Activated T-helper 9 cell treated with anti-CD3 and anti-CD28 coated beads, Interleukin-2, amount 50 U/mL, for 16 hours (primary cell): Measurements from ENCODE around the gene BNC2.

ENCODE experiments used
- DNase-seq: peaks from one replicate; pipeline ENCODE4 v3.0.0-alpha.2; 2020; ENCODE audit warnings: low read depth

Gene BNC2

GRCh38 chr9:16595227-16595626 lies 275.2 kb downstream of the BNC2 start:
- DNase-seq: no peak

GRCh38 chr9:16594787-16595186 lies 275.7 kb downstream of the BNC2 start:
- DNase-seq: no peak

- no peak for DNase-seq
Measured at GRCh38 chr9:16593746-16594145, 276.7 kb downstream of the BNC2 start.

GRCh38 chr9:16591092-16591491 lies 279.4 kb downstream of the BNC2 start:
- no peak for DNase-seq

- no peak for DNase-seq
Measured at GRCh38 chr9:16585591-16585990, 284.9 kb downstream of the BNC2 start.

- DNase-seq: no peak
Measured at GRCh38 chr9:16579872-16580432, 290.5 kb downstream of the BNC2 start.

GRCh38 chr9:16575986-16576245 lies 294.6 kb downstream of the BNC2 start:
- DNase-seq: no peak

GRCh38 chr9:16575142-16575985 lies 295.1 kb downstream of the BNC2 start:
- DNase-seq: no peak

GRCh38 chr9:16572005-16572734 lies 298.3 kb downstream of the BNC2 start:
- no peak for DNase-seq

- no peak for DNase-seq
Measured at GRCh38 chr9:16571127-16571802, 299.2 kb downstream of the BNC2 start.

GRCh38 chr9:16563446-16563845 lies 307.0 kb downstream of the BNC2 start:
- no peak for DNase-seq

- DNase-seq: no peak
Measured at GRCh38 chr9:16561121-16561520, 309.3 kb downstream of the BNC2 start.

GRCh38 chr9:16559418-16560188 lies 310.9 kb downstream of the BNC2 start:
- DNase-seq: no peak

- no peak for DNase-seq
Measured at GRCh38 chr9:16555802-16556201, 314.7 kb downstream of the BNC2 start.

- DNase-seq: no peak
Measured at GRCh38 chr9:16553869-16554540, 316.5 kb downstream of the BNC2 start.

- no peak for DNase-seq
Measured at GRCh38 chr9:16552252-16552651, 318.2 kb downstream of the BNC2 start.

- DNase-seq: no peak
Measured at GRCh38 chr9:16551692-16552091, 318.8 kb downstream of the BNC2 start.

GRCh38 chr9:16545639-16546038 lies 324.8 kb downstream of the BNC2 start:
- DNase-seq: no peak

- no peak for DNase-seq
Measured at GRCh38 chr9:16544842-16545241, 325.6 kb downstream of the BNC2 start.

- no peak for DNase-seq
Measured at GRCh38 chr9:16543686-16544085, 326.8 kb downstream of the BNC2 start.

- DNase-seq: no peak
Measured at GRCh38 chr9:16543225-16543624, 327.2 kb downstream of the BNC2 start.
